Hematopoietic multipotent progenitor cell treated with erythropoietin and hydrocortisone succinate and interleukin-3 and kit ligand, for 8 days (in vitro differentiated cells): ENCODE data around the gene TSBP1.

Experiments used
- DNase-seq: peaks from one replicate; pipeline ENCODE4 v3.0.0-alpha.2; 2015

TSBP1 gene, protein sequence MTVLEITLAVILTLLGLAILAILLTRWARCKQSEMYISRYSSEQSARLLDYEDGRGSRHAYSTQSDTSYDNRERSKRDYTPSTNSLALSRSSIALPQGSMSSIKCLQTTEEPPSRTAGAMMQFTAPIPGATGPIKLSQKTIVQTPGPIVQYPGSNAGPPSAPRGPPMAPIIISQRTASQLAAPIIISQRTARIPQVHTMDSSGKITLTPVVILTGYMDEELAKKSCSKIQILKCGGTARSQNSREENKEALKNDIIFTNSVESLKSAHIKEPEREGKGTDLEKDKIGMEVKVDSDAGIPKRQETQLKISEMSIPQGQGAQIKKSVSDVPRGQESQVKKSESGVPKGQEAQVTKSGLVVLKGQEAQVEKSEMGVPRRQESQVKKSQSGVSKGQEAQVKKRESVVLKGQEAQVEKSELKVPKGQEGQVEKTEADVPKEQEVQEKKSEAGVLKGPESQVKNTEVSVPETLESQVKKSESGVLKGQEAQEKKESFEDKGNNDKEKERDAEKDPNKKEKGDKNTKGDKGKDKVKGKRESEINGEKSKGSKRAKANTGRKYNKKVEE

DNA sequence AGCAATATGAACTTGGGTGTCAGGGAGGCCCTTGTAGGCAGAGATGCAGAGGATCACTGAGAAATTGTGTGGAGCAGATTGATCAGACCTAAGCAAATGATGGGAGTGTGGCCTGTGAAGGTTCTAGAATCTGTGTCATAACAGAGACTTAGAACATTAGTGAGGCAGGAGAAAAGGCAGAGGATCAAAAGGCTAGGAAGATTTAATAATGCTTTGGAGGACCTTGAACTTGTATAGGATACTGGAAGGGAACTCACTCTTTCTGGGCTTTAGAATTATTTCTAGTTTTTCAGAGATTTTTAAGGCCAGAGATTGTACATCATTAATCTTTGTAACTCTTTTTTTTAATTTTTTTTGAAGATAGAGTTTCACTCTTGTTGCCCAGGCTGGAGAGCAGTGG is at the start of gene TSBP1:
Gene TSBP1, minus strand, starts transcription at position 101 of the 400 bp plus-strand sequence. CDS start 197 bp downstream, outside the sequence.
- DNase-seq: no peak

DNA sequence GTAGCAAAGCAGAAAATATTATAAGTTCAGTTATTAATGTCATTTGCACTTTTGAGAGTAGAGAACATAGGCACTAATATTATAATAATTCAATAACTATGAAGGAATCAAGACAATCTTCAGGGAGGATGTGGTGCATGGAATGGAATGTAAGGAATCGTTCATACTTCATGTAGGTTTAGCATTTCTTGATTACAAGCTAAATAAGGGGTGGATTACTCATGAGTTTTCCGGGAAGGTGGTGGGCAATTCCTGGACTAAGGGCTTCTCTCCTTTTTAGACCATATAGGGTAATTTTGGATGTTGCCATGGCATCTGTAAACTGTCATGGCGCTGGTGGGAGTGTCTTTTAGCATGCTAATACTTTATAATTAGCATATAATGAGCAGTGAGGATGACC is 44.3 kb upstream of the TSBP1 start:
- no peak for DNase-seq

- peak; percentile 73 for DNase-seq
Observed at GRCh38 chr6:32415521-32416019, 43.9 kb upstream of the TSBP1 start.

DNA sequence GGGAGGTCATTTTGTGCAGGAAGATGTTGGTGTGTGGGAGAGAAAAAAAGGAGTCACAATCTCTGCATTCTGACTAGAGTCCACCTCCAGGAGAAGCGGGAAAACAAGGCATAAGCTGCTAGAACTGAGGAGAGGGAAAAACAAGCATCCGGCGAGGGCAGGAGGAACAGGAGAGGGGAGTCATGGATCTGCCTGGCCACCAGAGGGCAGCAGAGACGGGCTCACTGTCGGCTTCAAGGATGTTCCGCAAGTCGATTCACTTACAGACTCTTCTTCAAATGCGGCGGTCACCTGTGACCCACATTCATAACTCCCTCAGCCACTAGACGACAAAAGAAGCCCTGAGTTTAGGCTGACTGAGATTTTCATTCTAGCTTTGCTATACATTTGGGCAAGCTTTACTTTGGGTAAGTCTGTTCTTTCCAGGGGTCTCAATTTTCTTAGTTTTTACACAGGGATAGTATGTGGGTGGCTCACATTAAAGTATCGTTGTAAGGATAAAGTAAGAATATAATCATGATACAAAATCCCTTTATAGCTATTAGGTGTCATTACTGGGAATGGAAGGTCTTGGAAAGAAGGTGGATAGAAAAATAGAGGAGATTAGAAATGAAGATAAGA is 41.8 kb upstream of the TSBP1 start:
- DNase-seq: peak; percentile 68

DNA sequence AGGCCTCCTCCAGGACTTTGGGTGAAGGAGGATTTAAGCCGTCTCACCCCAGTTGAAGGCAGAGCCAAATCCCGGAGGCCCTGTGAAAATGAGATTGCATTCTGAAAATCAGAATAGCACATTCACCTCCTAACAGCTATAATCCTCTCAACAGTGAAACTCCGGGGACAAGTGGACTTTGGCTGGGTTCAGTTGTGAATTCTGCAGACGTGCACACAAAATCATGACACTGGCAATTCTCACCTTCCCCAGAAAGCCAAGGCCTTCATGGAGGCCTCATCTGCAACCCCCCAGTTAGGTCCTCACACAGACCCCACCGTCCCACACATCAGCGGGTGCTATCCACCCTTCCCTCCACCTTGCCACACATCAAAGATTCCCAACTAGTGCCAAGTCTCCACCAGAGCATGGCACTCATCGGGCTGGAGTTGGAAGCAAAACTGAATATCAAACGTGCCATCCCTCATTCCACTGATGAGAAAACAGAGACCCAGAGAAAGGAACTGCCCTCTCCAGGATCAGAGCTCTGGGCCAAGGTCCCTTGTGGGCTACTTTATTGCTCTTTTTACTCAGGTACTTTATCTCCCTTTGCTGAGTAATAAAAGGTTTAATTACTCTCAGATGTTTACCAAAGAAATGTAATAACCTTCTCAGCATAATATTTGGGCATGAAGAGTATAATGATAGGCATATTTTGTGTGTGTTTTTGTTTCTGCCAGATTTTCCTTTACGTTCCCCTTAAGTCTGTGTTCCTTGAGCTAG is 40.0 kb upstream of the TSBP1 start:
- no peak for DNase-seq

DNA sequence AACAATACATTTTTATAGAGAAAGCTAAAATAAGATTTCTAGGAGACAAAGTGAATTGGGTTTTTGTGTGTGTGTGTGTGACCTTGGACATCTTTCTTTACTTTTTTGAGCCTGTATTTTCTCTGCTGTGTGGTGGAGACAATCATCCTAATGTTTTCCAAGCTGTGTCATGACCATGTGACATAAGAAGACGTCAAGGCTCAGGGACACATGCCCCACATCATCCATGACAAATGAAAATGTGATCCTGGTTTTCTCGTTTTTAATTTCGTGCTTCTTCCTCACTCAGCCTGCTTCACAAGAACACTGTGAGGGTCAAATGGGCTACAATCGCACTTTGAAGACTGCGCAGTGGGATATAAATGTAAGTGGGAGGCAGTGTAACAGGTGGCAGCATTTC is 39.2 kb upstream of the TSBP1 start:
- no peak for DNase-seq

DNA sequence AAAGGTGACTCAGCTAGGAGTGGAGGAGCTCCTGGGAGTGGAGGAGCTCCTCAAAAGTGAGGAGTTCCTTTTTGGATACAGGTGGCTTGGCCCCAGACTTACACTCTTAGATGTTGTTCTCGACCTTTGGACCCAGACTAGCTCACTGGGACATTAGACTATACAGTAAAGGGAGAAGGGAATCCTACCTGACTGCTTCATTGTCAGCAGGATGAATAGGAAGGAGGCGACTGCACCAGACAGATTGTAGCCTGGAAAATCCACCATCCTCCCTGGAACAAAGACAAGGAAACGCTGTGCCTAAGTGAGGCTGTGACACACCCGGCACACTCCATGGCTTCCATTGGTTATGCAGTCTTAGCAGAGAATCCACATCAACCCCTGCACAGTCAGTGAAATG is 35.2 kb upstream of the TSBP1 start, which contains the start of gene BTNL2:
Gene BTNL2, minus strand, starts transcription at position 325 of the 400 bp plus-strand sequence. Its CDS starts 58 bp downstream, at position 267.
- DNase-seq: no peak

DNA sequence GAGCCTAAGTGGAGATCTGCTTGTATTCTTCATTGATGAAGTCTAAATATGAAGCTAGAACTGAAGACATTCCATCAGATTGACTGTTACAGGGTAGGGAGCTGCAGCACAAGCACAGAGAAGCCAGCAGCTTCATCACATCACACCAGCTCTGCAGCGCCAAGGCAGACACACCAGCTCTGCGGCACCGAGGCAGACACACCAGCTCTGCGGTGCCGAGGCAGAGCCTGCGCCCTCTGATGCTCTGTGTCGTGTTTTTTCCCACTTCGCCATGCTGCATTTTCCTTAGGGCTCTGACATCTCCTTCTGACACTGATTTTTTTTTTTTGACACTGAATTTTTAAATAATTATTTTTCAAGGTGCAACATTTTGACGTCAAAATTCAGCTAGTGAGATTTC is 34.5 kb upstream of the TSBP1 start:
- DNase-seq: no peak

DNA sequence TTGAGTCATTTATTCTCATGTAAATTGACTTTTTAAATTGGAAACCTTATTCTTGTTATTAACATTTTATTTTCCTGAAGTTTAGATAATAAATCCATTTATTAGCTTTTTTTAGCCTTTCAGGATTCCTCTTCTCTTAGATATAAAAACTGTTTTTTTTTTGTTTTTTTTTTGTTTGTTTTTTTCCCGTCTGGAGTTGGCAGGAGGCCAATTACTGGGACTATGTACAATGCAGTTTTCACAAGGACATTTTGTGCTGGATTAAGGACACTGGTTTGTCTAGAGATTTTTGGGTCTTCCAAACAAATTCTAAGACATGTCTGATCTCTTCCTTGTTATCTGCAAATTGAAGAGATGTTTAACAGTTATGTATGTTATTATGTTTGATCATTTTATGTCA is 34.0 kb upstream of the TSBP1 start:
- no peak for DNase-seq

DNA sequence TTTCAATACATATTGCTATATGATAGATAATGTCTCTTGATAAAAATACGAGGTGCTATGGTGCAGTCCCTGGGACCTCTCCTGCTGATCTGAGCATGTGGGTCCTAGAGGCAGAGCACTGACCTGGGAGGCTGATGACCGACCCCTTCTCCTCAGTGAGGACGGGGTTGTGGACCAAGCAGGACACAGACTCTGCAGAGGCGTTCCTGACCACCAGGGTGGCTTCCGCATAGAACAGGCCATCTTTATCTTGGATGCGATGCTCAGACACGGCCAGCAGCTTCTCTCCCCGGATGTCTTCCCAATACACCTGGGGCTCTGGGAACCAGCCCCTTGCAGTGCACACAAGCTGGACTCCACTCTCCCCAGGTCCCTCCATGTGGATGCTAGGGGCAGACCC is 31.1 kb upstream of the TSBP1 start:
- DNase-seq: no peak

GRCh38 chr6:32401284-32401963 is 29.7 kb upstream of the TSBP1 start:
- DNase-seq: no peak

GRCh38 chr6:32397252-32397920 is 25.7 kb upstream of the TSBP1 start:
- no peak for DNase-seq

- no peak for DNase-seq
Observed at GRCh38 chr6:32396028-32396427, 24.3 kb upstream of the TSBP1 start.

GRCh38 chr6:32393665-32394420 is 22.1 kb upstream of the TSBP1 start:
- peak; percentile 5 for DNase-seq

DNA sequence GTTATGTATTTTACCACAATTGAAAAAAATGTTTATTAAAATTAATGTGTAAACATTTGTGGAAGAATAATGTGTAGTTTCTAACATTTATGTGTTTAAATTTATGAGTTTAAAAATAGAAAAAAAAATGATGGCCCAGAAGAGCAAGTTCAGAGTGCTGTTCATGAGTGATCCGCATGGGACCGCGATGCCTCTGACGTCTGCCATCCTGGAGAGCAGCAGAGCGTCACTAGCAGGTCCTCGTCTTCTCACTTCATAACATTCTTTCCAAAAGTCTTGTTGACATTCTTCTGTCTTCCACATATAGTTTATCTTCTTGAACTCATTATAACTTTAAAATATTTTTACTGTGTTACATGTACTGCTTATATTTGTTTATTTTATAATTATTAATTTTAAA is 19.8 kb upstream of the TSBP1 start:
- DNase-seq: no peak

- no peak for DNase-seq
Observed at GRCh38 chr6:32387589-32388340, 16.1 kb upstream of the TSBP1 start.

GRCh38 chr6:32386040-32386439 is 14.3 kb upstream of the TSBP1 start:
- no peak for DNase-seq

GRCh38 chr6:32382757-32383420 is 11.2 kb upstream of the TSBP1 start:
- DNase-seq: no peak

DNA sequence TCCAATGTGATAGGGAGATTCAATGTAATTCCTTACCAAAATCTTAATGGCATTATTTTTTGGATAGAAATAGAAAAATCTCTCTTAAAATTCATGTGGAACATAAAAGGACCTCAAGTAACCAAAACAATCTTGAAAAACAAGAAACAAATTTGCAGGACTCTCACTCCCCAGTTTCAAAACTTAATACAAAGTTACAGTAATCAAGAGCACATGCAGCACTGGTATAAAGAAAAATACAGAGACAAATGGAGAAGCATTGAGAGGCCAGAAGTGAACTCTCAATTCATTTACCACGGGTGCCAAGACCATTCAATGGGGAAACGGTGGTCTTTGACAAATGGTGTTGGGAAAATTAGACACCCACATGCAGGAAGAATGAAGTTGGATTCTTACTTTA is 7.8 kb upstream of the TSBP1 start:
- no peak for DNase-seq
